Sigmoid colon (tissue), 4 donors: ENCODE data around the gene VEGFA.

Source experiments
- EP300 ChIP-seq, 4 donors: sonication (generic); formaldehyde crosslinking; IDR thresholded peaks; one replicate each; pipeline ENCODE4 v1.6.1; 2017; ENCODE audit warnings: antibody characterized with exemption in 4 of 4
- POLR2A ChIP-seq, 2 donors: fragments of 450-650 bp; IDR thresholded peaks; one replicate each; pipeline ENCODE4 v1.6.1; 2016; ENCODE audit warnings: antibody characterized with exemption in 2 of 2, mild to moderate bottlenecking in 2 of 2, moderate library complexity in 2 of 2
- POLR2AphosphoS5 ChIP-seq, 4 donors: sonication (generic); formaldehyde crosslinking; IDR thresholded peaks; one replicate each; pipeline ENCODE4 v1.6.1; 2017; ENCODE audit warnings: antibody characterized with exemption in 4 of 4
- TF ChIP-seq, protein P1 (sequence below), 4 experiments: fragments of 450-650 bp in 3 of 4; fragments of 200-600 bp in 1 of 4; IDR thresholded peaks; one replicate each; pipeline ENCODE4 v1.5.1; 2016 to 2019; ENCODE audit warnings: antibody characterized with exemption in 4 of 4, mild to moderate bottlenecking in 3 of 4, moderate library complexity in 2 of 4

GRCh38 chr6:43746071-43746470 lies 23.9 kb upstream of the VEGFA start:
- TF ChIP-seq, protein P1, sequence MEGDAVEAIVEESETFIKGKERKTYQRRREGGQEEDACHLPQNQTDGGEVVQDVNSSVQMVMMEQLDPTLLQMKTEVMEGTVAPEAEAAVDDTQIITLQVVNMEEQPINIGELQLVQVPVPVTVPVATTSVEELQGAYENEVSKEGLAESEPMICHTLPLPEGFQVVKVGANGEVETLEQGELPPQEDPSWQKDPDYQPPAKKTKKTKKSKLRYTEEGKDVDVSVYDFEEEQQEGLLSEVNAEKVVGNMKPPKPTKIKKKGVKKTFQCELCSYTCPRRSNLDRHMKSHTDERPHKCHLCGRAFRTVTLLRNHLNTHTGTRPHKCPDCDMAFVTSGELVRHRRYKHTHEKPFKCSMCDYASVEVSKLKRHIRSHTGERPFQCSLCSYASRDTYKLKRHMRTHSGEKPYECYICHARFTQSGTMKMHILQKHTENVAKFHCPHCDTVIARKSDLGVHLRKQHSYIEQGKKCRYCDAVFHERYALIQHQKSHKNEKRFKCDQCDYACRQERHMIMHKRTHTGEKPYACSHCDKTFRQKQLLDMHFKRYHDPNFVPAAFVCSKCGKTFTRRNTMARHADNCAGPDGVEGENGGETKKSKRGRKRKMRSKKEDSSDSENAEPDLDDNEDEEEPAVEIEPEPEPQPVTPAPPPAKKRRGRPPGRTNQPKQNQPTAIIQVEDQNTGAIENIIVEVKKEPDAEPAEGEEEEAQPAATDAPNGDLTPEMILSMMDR (IDR thresholded peaks at IDR 0.05): no peak
- TF ChIP-seq POLR2AphosphoS5 (IDR thresholded peaks at IDR 0.05): no peak
- TF ChIP-seq EP300 (IDR thresholded peaks at IDR 0.05): no peak
- TF ChIP-seq POLR2A (IDR thresholded peaks at IDR 0.05): no peak
